ENCODE results near the gene MAEA. TPM values are rescaled to one million over a fixed set of nuclear protein-coding genes. Genes with fewer than 3 reads are reported as not detected.
"Not testable (repeated sequence)": the region's sequence is repeated elsewhere in the genome, so short reads cannot be mapped to it uniquely, and the experiment has no call there.

Gene MAEA
- total and polyA plus RNA-seq, 2 experiments from 2014 or later = 57.3 to 85.0 TPM

- H3F3A ChIP-seq (ENCODE audit: insufficient read depth) = peaks cover 43% of the 10 kb centered on the region
- H3K9me2 ChIP-seq (ENCODE audit: insufficient read depth) = no peaks in the 10 kb centered on the region
- H4K20me1 ChIP-seq (ENCODE audit: insufficient read depth) = no peaks in the 10 kb centered on the region
- 92 to 96% methylated on average over 10 to 13 of the region's 13 CpGs for WGBS, 2 experiments (ENCODE audit: low coverage in 1 of 2, low lambda C conversion rate in 2 of 2, missing lambda C conversion rate in 2 of 2)
- no peak overlapping the region for H3K4me2 ChIP-seq (ENCODE audit: unreplicated experiment)
- no peak overlapping the region for H3K4me3 ChIP-seq
- peaks cover 26% of the 10 kb centered on the region for H3K36me3 ChIP-seq (ENCODE audit: low read depth)
- in situ Hi-C loops (cut with MboI) = no loop called here
- H3K4me1 ChIP-seq (ENCODE audit: insufficient read depth) = no peaks in the 10 kb centered on the region
- H3K79me2 ChIP-seq (ENCODE audit: insufficient read depth) = peaks cover 54% of the 10 kb centered on the region
- no peaks in the 10 kb centered on the region for H3K27me3 ChIP-seq (replicated peaks; ENCODE audit: insufficient read depth)
- no peak for TF ChIP-seq EZH2 (IDR thresholded peaks at IDR 0.05; ENCODE audit: insufficient read depth, poor library complexity, severe bottlenecking)
- no peak overlapping the region for H2AFZ ChIP-seq
- no peak for DNase-seq
- no peak overlapping the region for H3K27ac ChIP-seq
- no peaks in the 10 kb centered on the region for H3K9me3 ChIP-seq (ENCODE audit: low read depth)
- no peak overlapping the region for H3K9ac ChIP-seq
These were observed 31.8 kb downstream of the MAEA start for GRCh38 chr4:1321486-1321885.

- Histone ChIP-seq H3K9ac (no peak overlapping the region), H3F3A (ENCODE audit: insufficient read depth) (peaks cover 48% of the 10 kb centered on the region), H3K9me3 (ENCODE audit: low read depth) (no peaks in the 10 kb centered on the region), H3K27me3 (replicated peaks; ENCODE audit: insufficient read depth) (no peaks in the 10 kb centered on the region), H4K20me1 (ENCODE audit: insufficient read depth) (no peaks in the 10 kb centered on the region), H2AFZ (no peak overlapping the region), H3K4me2 (ENCODE audit: unreplicated experiment) (no peak overlapping the region), H3K27ac (no peak overlapping the region), H3K36me3 (ENCODE audit: low read depth) (peaks cover 26% of the 10 kb centered on the region), H3K79me2 (ENCODE audit: insufficient read depth) (peaks cover 54% of the 10 kb centered on the region), H3K4me3 (no peak overlapping the region), H3K9me2 (ENCODE audit: insufficient read depth) (no peaks in the 10 kb centered on the region), H3K4me1 (ENCODE audit: insufficient read depth) (no peaks in the 10 kb centered on the region)
- in situ Hi-C loops (cut with MboI) = no loop called here
- no peak for DNase-seq
- no peak for TF ChIP-seq EZH2 (IDR thresholded peaks at IDR 0.05; ENCODE audit: insufficient read depth, poor library complexity, severe bottlenecking)
- TF ChIP-seq EZH2phosphoT487 (IDR thresholded peaks at IDR 0.05; ENCODE audit: insufficient read depth, low read depth) = no peak
- 91 to 92% methylated on average over 17 to 18 of the region's 18 CpGs for WGBS, 2 experiments (ENCODE audit: low coverage in 1 of 2, low lambda C conversion rate in 2 of 2, missing lambda C conversion rate in 2 of 2)
These were observed 32.4 kb downstream of the MAEA start for GRCh38 chr4:1321946-1322650.

DNA sequence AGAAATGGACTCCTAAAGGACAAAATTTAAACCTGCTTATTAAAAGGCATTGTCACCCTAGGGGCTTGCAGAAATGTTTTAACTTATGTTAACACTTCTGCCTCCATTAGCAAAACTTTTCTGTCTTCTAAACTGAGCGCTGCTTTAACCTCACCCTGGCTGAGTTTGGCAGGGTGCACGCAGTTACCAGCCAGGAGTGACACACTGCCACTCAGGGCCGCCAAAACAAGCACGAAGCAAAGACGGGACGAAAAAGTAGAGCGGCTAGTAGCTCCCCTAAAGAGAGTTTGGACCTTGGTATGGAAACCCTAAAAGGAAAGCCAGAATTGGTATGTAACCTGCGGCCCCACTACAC is 33.6 kb downstream of the MAEA start:
- Histone ChIP-seq H3K9ac (no peak overlapping the region), H3K27me3 (replicated peaks; ENCODE audit: insufficient read depth) (no peaks in the 10 kb centered on the region), H3F3A (ENCODE audit: insufficient read depth) (peaks cover 57% of the 10 kb centered on the region), H3K9me3 (ENCODE audit: low read depth) (no peaks in the 10 kb centered on the region), H3K9me2 (ENCODE audit: insufficient read depth) (no peaks in the 10 kb centered on the region), H3K4me3 (no peak overlapping the region), H4K20me1 (ENCODE audit: insufficient read depth) (no peaks in the 10 kb centered on the region), H3K27ac (peak overlapping the region; percentile 65), H3K4me2 (ENCODE audit: unreplicated experiment) (no peak overlapping the region), H3K79me2 (ENCODE audit: insufficient read depth) (peaks cover 44% of the 10 kb centered on the region), H2AFZ (no peak overlapping the region), H3K4me1 (ENCODE audit: insufficient read depth) (no peaks in the 10 kb centered on the region), H3K36me3 (ENCODE audit: low read depth) (peaks cover 34% of the 10 kb centered on the region)
- in situ Hi-C loops (cut with MboI) = no loop called here
- DNase-seq = no peak
- 94 to 99% methylated on average over 8 of the region's 8 CpGs for WGBS, 2 experiments (ENCODE audit: low coverage in 1 of 2, low lambda C conversion rate in 2 of 2, missing lambda C conversion rate in 2 of 2)
- TF ChIP-seq EZH2 (IDR thresholded peaks at IDR 0.05; ENCODE audit: insufficient read depth, poor library complexity, severe bottlenecking) (no peak), EZH2phosphoT487 (IDR thresholded peaks at IDR 0.05; ENCODE audit: insufficient read depth, low read depth) (no peak)

GRCh38 chr4:1323635-1324442 is 34.1 kb downstream of the MAEA start:
- Histone ChIP-seq H4K20me1 (ENCODE audit: insufficient read depth) (no peaks in the 10 kb centered on the region), H3K9me2 (ENCODE audit: insufficient read depth) (no peaks in the 10 kb centered on the region), H3K4me3 (no peak overlapping the region), H3K36me3 (ENCODE audit: low read depth) (peaks cover 34% of the 10 kb centered on the region), H3K4me2 (ENCODE audit: unreplicated experiment) (no peak overlapping the region), H3K27ac (peak overlapping the region; percentile 65), H3K79me2 (ENCODE audit: insufficient read depth) (peaks cover 39% of the 10 kb centered on the region), H3K4me1 (ENCODE audit: insufficient read depth) (no peaks in the 10 kb centered on the region), H3F3A (ENCODE audit: insufficient read depth) (peaks cover 57% of the 10 kb centered on the region), H3K9ac (no peak overlapping the region), H2AFZ (no peak overlapping the region), H3K27me3 (replicated peaks; ENCODE audit: insufficient read depth) (no peaks in the 10 kb centered on the region), H3K9me3 (ENCODE audit: low read depth) (no peaks in the 10 kb centered on the region)
- TF ChIP-seq EZH2 (IDR thresholded peaks at IDR 0.05; ENCODE audit: insufficient read depth, poor library complexity, severe bottlenecking) = no peak
- no peak for TF ChIP-seq EZH2phosphoT487 (IDR thresholded peaks at IDR 0.05; ENCODE audit: insufficient read depth, low read depth)
- 76 to 78% methylated on average over 11 of the region's 11 CpGs for WGBS, 2 experiments (ENCODE audit: low coverage in 1 of 2, low lambda C conversion rate in 2 of 2, missing lambda C conversion rate in 2 of 2)
- peak; percentile 85 for DNase-seq
- in situ Hi-C loops (cut with MboI) = no loop called here

DNA sequence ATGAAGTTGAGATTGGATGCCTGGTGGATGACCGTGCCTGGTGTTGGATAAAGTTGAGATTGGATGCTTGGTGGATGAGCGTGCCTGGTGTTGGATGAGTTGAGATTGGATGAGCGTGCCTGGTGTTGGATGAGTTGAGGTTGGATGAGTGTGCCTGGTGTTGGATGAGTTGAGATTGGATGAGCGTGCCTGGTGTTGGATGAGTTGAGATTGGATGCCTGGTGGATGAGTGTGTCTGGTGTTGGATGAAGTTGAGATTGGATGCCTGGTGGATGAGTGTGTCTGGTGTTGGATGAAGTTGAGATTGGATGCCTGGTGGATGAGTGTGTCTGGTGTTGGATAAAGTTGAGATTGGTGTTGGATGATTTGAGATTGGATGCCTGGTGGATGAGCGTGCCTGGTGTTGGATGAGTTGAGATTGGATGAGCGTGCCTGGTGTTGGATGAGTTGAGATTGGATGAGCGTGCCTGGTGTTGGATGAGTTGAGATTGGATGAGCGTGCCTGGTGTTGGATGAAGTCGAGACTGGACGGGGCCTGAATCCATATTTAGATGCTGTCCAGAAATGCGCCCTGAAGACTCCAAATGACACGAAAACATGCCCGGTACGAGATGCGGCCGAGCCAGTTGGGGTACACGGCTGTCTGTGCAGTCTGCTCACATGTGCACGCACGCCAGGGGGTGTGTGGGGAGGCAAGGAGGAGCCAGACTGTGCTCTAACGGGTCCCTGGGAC is 34.9 kb downstream of the MAEA start:
- H3K9me3 ChIP-seq (ENCODE audit: low read depth); H3K4me3 ChIP-seq; H2AFZ ChIP-seq; H3K27me3 ChIP-seq (replicated peaks; ENCODE audit: insufficient read depth); H3K4me2 ChIP-seq (ENCODE audit: unreplicated experiment); H3K4me1 ChIP-seq (ENCODE audit: insufficient read depth); H3K9ac ChIP-seq; H4K20me1 ChIP-seq (ENCODE audit: insufficient read depth); in situ Hi-C loops (cut with MboI); H3K9me2 ChIP-seq (ENCODE audit: insufficient read depth): not testable (repeated sequence)
- Histone ChIP-seq H3K27ac (peak overlapping the region; percentile 65), H3K79me2 (ENCODE audit: insufficient read depth) (peaks cover 35% of the 10 kb centered on the region), H3F3A (ENCODE audit: insufficient read depth) (peaks cover 57% of the 10 kb centered on the region), H3K36me3 (ENCODE audit: low read depth) (peaks cover 32% of the 10 kb centered on the region)
- 89 to 94% methylated on average over 20 of the region's 20 CpGs for WGBS, 2 experiments (ENCODE audit: low coverage in 1 of 2, low lambda C conversion rate in 2 of 2, missing lambda C conversion rate in 2 of 2)
- peak; percentile 45 for DNase-seq
